Measurements from ENCODE around the gene CATSPERB. TPM values are rescaled to one million over a fixed set of nuclear protein-coding genes. Genes with fewer than 3 reads are reported as not detected.

Gene CATSPERB
- total RNA-seq, 1 donor from 2014 or later: 0.56 TPM

GRCh38 chr14:91614187-91614586 lies 117.7 kb downstream of the CATSPERB start:
- Mint-ChIP-seq H3K27ac (no peak overlapping the region), H3K4me1 (no peaks in the 10 kb centered on the region), H3K9me3 (peaks cover 8% of the 10 kb centered on the region), H3K36me3 (no peaks in the 10 kb centered on the region), H3K27me3 (ENCODE audit: low read depth) (no peaks in the 10 kb centered on the region), H3K4me3 (no peak overlapping the region)
- DNase-seq (ENCODE audit: low spot score in 2 of 2, unreplicated experiment in 2 of 2): no peak
- no peak for TF ChIP-seq CTCF (IDR thresholded peaks at IDR 0.05; ENCODE audit: unreplicated experiment)

DNA sequence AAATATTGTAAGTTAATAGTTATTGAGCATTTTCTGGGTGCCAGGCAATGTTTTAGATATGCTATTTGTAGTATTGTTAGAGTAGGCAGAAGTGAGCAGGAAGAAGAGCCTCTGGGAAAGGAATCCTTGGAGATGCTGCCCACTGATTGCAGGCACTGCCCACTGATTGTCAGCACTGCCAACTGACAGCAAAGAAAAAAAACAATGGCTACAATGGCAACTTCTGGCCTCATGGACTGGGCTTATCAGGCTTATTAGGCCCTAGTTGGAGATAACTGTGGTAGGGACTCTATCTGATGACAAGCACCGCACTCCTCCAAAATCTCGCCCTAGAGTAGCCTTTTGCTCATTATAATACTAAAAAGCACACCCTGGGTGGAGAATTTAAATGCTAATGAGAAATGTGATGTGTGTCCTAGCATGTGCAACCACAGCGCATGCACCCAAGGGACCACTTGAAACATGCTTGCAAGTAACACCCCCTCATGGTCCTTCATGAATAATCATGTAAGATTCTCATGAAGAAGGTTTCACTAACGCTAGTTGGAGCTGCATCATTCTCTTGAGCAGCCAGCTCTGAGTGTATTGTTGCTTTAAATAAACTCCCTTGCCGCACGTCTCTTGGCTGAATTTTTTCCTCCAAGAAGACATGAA lies 118.3 kb downstream of the CATSPERB start:
- no peak for DNase-seq (ENCODE audit: low spot score in 2 of 2, unreplicated experiment in 2 of 2)
- Mint-ChIP-seq H3K36me3 (no peaks in the 10 kb centered on the region), H3K4me1 (no peaks in the 10 kb centered on the region), H3K27ac (no peak overlapping the region), H3K4me3 (no peak overlapping the region), H3K9me3 (peaks cover 8% of the 10 kb centered on the region), H3K27me3 (ENCODE audit: low read depth) (no peaks in the 10 kb centered on the region)
- TF ChIP-seq CTCF (IDR thresholded peaks at IDR 0.05; ENCODE audit: unreplicated experiment): no peak

DNA sequence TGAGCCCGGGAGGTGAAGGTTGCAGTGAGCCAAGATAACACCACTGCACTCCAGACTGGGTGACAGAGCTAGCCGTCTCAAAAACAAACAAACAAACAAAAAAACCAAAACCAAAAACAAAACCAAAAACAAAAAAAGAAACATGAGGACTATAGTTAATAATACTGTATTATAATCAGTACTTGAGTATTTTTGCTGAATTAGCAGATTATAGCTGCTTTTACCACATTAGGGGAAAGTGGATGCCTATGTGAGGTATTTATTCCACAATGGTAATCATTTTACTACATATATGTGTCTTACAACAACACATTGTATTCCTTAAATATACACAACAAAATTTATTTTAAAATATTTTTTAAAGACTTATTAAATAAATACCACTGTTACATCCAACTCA lies 120.4 kb downstream of the CATSPERB start:
- H3K36me3 Mint-ChIP-seq: no peaks in the 10 kb centered on the region
- H3K27me3 Mint-ChIP-seq (ENCODE audit: low read depth): no peaks in the 10 kb centered on the region
- no peak for TF ChIP-seq CTCF (IDR thresholded peaks at IDR 0.05; ENCODE audit: unreplicated experiment)
- H3K4me3 Mint-ChIP-seq: no peak overlapping the region
- no peaks in the 10 kb centered on the region for H3K4me1 Mint-ChIP-seq
- DNase-seq (ENCODE audit: low spot score in 2 of 2, unreplicated experiment in 2 of 2): no peak
- H3K9me3 Mint-ChIP-seq: peaks cover 8% of the 10 kb centered on the region
- H3K27ac Mint-ChIP-seq: no peak overlapping the region

- H3K9me3 Mint-ChIP-seq: no peaks in the 10 kb centered on the region
- no peak for DNase-seq (ENCODE audit: low spot score in 2 of 2, unreplicated experiment in 2 of 2)
- no peaks in the 10 kb centered on the region for H3K36me3 Mint-ChIP-seq
- TF ChIP-seq CTCF (IDR thresholded peaks at IDR 0.05; ENCODE audit: unreplicated experiment): no peak
- H3K4me1 Mint-ChIP-seq: no peaks in the 10 kb centered on the region
- H3K27me3 Mint-ChIP-seq (ENCODE audit: low read depth): no peaks in the 10 kb centered on the region
- H3K27ac Mint-ChIP-seq: no peak overlapping the region
- no peak overlapping the region for H3K4me3 Mint-ChIP-seq
These were observed 122.7 kb downstream of the CATSPERB start for GRCh38 chr14:91609161-91609560.

DNA sequence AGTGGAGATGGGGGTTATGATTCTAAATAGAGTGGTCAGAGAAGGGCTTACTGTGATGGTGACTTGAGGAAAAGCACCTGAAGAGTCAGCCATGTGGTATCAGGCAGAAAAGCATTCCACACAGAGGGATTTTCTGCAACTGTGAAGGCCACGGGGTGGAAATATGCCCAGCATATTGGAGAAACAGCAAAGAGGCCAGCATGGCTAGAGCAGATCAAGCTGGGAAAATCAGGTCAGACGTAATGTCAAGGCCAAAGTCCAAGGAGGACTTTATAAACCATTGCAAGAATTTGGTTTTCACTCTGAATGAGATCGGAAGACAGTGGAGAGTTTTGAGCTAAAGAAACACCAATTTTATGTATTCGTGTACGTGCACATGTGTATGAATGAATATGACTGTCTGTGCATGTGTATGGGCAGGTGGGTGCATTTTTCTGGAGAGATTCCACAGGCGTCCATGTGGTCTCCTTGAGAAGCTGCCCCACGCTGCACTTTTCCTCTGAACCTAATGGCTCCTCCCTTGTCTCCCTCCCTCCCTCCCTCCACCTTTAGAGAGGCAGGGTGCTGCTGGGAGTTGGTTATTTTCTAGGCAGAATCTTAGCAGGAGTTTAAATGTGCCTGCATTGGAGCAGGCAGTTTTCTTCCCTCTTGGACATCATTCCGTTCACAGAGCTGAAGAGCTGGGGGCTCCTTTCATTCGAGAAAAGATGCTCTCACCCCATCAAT lies 124.4 kb downstream of the CATSPERB start:
- no peaks in the 10 kb centered on the region for H3K4me1 Mint-ChIP-seq
- no peaks in the 10 kb centered on the region for H3K27me3 Mint-ChIP-seq (ENCODE audit: low read depth)
- H3K27ac Mint-ChIP-seq: no peak overlapping the region
- DNase-seq (ENCODE audit: low spot score in 2 of 2, unreplicated experiment in 2 of 2): no peak
- no peak overlapping the region for H3K4me3 Mint-ChIP-seq
- no peaks in the 10 kb centered on the region for H3K9me3 Mint-ChIP-seq
- no peaks in the 10 kb centered on the region for H3K36me3 Mint-ChIP-seq
- no peak for TF ChIP-seq CTCF (IDR thresholded peaks at IDR 0.05; ENCODE audit: unreplicated experiment)

Measured in mesothelial cell of epicardium (in vitro differentiated cells).